HG03432 (cell line): Measurements from ENCODE around the gene NDUFV1.
"Not testable (repeated sequence)": the region's sequence is repeated elsewhere in the genome, so short reads cannot be mapped to it uniquely, and the experiment has no call there.

Experiments
- ATAC-seq: cut with Tn5 transposase; IDR thresholded peaks from one replicate; pipeline ENCODE4 v1.9.1; 2021; ENCODE audit warnings: mild to moderate bottlenecking, moderate library complexity; ENCODE audit not compliant: unreplicated experiment

The NDUFV1 gene

GRCh38 chr11:67610302-67610868, 3.6 kb downstream of the NDUFV1 start:
- ATAC-seq, result no peak

GRCh38 chr11:67611165-67611564, 4.4 kb downstream of the NDUFV1 start:
- no peak for ATAC-seq

GRCh38 chr11:67611704-67612587, 5.2 kb downstream of the NDUFV1 start:
- ATAC-seq, result no peak

GRCh38 chr11:67612751-67613150, 6.0 kb downstream of the NDUFV1 start:
- ATAC-seq, result no peak

GRCh38 chr11:67613313-67613959, 6.7 kb downstream of the NDUFV1 start:
- no peak for ATAC-seq

- peak; percentile 75 for ATAC-seq
Measured at GRCh38 chr11:67613960-67614715, 7.4 kb downstream of the NDUFV1 start.

GRCh38 chr11:67614730-67615714, 8.3 kb downstream of the NDUFV1 start:
- no peak for ATAC-seq

- ATAC-seq, result no peak
Measured at GRCh38 chr11:67615728-67616430, 9.1 kb downstream of the NDUFV1 start.

- ATAC-seq, result no peak
Measured at GRCh38 chr11:67616431-67617242, 9.9 kb downstream of the NDUFV1 start.

GRCh38 chr11:67617243-67617953, 10.7 kb downstream of the NDUFV1 start:
- no peak for ATAC-seq

- ATAC-seq, result not testable (repeated sequence)
Measured at GRCh38 chr11:67618901-67619659, 12.3 kb downstream of the NDUFV1 start.

- ATAC-seq, result not testable (repeated sequence)
Measured at GRCh38 chr11:67619683-67620618, 13.2 kb downstream of the NDUFV1 start.

GRCh38 chr11:67620621-67621020, 13.9 kb downstream of the NDUFV1 start:
- ATAC-seq, result not testable (repeated sequence)

GRCh38 chr11:67621928-67622327, 15.2 kb downstream of the NDUFV1 start:
- ATAC-seq, result not testable (repeated sequence)

- not testable (repeated sequence) for ATAC-seq
Measured at GRCh38 chr11:67622905-67623304, 16.2 kb downstream of the NDUFV1 start.

GRCh38 chr11:67623795-67624194, 17.1 kb downstream of the NDUFV1 start:
- ATAC-seq, result not testable (repeated sequence)
